Measurements from ENCODE around the gene NEUROG3. TPM values are rescaled to one million over a fixed set of nuclear protein-coding genes. Genes with fewer than 3 reads are reported as not detected.

Gene NEUROG3
- total RNA-seq, 1 donor from 2014 or later: not detected

DNA sequence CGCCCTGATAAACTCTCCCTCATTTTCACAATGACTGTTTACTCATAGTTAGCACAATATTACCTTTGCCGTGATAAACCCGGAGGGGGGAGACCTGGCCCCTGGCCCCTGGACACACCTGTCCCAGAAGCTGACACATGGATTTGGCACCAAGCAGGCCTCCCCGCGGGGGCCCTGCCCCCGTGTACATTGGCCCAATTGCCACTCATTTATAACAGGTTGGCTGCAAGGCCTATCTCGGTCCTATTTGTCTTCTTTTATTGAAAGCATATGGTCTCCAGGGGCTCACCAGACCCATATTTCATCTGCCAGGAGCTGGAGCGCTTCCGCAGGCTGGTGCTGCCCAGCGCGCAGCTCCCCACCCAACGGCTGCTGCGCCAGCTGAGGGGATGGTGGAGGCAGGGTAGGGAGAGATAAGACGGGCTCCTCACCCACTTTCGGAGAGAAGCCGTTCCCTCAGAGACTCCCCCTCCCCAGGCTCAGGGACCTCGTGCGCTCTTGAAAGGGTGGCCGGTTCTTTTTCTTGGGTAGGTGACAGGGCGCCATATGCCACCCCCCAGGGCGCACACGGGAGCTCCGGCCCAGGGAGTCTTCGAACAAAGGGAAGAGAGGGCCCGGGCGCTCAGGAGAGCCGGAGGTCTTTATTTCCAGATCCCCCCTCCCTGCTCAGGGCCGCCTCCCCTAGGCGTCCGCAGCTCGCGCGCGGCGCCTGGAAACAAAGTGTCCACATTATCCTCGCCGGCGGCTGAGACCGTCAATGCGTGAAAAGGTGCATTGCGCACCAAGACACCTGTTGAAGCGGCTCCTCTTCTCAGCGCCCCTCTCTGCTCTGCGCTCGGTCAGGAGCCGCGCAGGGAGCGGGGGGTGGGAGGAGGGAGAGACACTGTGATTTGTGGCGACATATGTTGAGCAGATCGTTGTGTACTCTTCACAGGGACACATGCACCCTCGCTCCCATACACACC is 4.3 kb upstream of the NEUROG3 start:
- peaks cover 91% of the 10 kb centered on the region for H3K27me3 Mint-ChIP-seq (ENCODE audit: unreplicated experiment)
- H3K4me1 Mint-ChIP-seq (ENCODE audit: unreplicated experiment): peaks cover 9% of the 10 kb centered on the region
- no peak overlapping the region for H3K4me3 Mint-ChIP-seq (ENCODE audit: unreplicated experiment)
- no peak for DNase-seq (ENCODE audit: extremely low spot score, unreplicated experiment)
- no peak overlapping the region for H3K27ac Mint-ChIP-seq (ENCODE audit: unreplicated experiment)
- H3K9me3 Mint-ChIP-seq (ENCODE audit: unreplicated experiment): no peaks in the 10 kb centered on the region
- TF ChIP-seq, protein P1, sequence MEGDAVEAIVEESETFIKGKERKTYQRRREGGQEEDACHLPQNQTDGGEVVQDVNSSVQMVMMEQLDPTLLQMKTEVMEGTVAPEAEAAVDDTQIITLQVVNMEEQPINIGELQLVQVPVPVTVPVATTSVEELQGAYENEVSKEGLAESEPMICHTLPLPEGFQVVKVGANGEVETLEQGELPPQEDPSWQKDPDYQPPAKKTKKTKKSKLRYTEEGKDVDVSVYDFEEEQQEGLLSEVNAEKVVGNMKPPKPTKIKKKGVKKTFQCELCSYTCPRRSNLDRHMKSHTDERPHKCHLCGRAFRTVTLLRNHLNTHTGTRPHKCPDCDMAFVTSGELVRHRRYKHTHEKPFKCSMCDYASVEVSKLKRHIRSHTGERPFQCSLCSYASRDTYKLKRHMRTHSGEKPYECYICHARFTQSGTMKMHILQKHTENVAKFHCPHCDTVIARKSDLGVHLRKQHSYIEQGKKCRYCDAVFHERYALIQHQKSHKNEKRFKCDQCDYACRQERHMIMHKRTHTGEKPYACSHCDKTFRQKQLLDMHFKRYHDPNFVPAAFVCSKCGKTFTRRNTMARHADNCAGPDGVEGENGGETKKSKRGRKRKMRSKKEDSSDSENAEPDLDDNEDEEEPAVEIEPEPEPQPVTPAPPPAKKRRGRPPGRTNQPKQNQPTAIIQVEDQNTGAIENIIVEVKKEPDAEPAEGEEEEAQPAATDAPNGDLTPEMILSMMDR (IDR thresholded peaks at IDR 0.05): no peak
- H3K36me3 Mint-ChIP-seq (ENCODE audit: unreplicated experiment): no peaks in the 10 kb centered on the region

DNA sequence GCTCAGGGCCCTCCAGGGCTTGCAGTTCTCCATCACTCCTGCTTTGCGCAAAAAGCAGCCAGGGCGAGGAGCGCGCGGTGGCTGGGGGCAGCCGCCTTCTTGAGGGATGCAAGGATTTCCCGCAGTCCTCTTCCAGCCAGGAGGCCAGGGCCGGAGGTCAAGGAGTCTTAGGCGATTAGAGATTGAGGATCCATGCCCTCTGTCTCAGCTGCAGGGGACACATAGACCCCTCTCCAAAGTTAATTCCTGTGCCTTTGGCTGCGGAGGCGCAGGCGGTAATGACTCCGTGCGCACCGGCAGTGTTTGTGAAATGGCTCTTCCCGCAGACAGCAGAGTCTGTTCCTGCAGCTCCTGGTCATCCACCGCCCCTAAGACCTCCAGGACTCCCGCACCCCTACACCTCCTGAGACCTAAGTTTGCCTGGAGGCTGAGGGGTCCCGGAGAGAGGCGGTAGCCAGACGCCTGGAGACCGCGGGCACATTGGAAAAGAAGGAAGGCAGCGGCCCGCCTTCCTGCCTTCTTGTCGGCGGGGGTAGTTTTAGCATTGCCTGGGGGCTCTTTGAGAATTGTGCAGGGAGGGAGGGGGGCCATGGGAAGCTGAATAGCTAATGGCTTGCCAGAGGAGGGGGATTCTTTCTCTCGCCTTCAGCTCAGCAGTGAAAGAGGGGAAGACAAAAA is 3.3 kb upstream of the NEUROG3 start:
- DNase-seq (ENCODE audit: extremely low spot score, unreplicated experiment): no peak
- Mint-ChIP-seq H3K4me1 (ENCODE audit: unreplicated experiment) (peaks cover 12% of the 10 kb centered on the region), H3K36me3 (ENCODE audit: unreplicated experiment) (no peaks in the 10 kb centered on the region), H3K4me3 (ENCODE audit: unreplicated experiment) (no peak overlapping the region), H3K9me3 (ENCODE audit: unreplicated experiment) (no peaks in the 10 kb centered on the region), H3K27me3 (ENCODE audit: unreplicated experiment) (peaks cover 90% of the 10 kb centered on the region), H3K27ac (ENCODE audit: unreplicated experiment) (no peak overlapping the region)
- TF ChIP-seq, protein P1 (IDR thresholded peaks at IDR 0.05): no peak

DNA sequence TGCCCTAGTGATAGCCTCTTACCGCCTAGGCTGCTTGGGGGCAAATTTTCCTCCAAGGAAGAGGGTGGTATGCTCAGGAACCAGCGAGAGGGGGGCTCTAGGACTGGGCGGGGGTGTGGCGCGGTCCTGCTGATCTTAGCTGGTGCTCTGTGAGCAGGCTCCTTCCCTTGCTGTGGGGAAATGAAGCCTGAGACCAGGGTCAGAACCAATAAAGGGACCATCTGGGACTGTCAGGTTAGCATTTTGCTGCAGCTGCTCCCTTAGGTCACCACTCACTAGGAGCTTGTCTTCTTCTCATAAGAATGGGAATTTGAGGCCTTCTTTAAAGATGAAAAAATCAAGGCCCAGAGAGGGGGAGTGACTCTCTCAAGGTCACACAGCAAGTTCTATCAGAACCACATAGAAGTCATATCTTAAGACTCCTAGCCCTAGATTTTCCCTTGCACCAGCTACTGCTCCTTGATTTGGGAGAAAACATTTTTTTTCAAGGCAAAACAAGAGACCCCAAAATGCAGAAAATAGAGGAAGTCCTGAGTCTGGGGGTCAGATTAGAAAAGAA is 2.0 kb upstream of the NEUROG3 start:
- no peak for DNase-seq (ENCODE audit: extremely low spot score, unreplicated experiment)
- Mint-ChIP-seq H3K27ac (ENCODE audit: unreplicated experiment) (no peak overlapping the region), H3K36me3 (ENCODE audit: unreplicated experiment) (no peaks in the 10 kb centered on the region), H3K4me3 (ENCODE audit: unreplicated experiment) (no peak overlapping the region), H3K27me3 (ENCODE audit: unreplicated experiment) (peaks cover 90% of the 10 kb centered on the region), H3K9me3 (ENCODE audit: unreplicated experiment) (no peaks in the 10 kb centered on the region), H3K4me1 (ENCODE audit: unreplicated experiment) (peaks cover 12% of the 10 kb centered on the region)
- TF ChIP-seq, protein P1 (IDR thresholded peaks at IDR 0.05): no peak

- DNase-seq (ENCODE audit: extremely low spot score, unreplicated experiment): no peak
- H3K9me3 Mint-ChIP-seq (ENCODE audit: unreplicated experiment): no peaks in the 10 kb centered on the region
- H3K4me1 Mint-ChIP-seq (ENCODE audit: unreplicated experiment): peaks cover 12% of the 10 kb centered on the region
- TF ChIP-seq, protein P1 (IDR thresholded peaks at IDR 0.05): no peak
- H3K36me3 Mint-ChIP-seq (ENCODE audit: unreplicated experiment): no peaks in the 10 kb centered on the region
- H3K27ac Mint-ChIP-seq (ENCODE audit: unreplicated experiment): no peak overlapping the region
- peak overlapping the region; percentile 57 for H3K4me3 Mint-ChIP-seq (ENCODE audit: unreplicated experiment)
- peaks cover 90% of the 10 kb centered on the region for H3K27me3 Mint-ChIP-seq (ENCODE audit: unreplicated experiment)
Measured at GRCh38 chr10:69574571-69574978, 1.4 kb upstream of the NEUROG3 start.
